Measurements from ENCODE around the gene PKD1. TPM values are rescaled to one million over a fixed set of nuclear protein-coding genes. Genes with fewer than 3 reads are reported as not detected.
A peak's percentile ranks its signal among the peaks of the same experiment; 100 is the strongest.

The PKD1 gene
- total and polyA plus RNA-seq, 3 experiments from 2014 or later = 9.9 to 66.2 (median 58.9) TPM

GRCh38 chr16:2082171-2082982, 53.3 kb downstream of the PKD1 start:
- Mint-ChIP-seq H3K27me3 (no peaks in the 10 kb centered on the region), H3K36me3 (peaks cover 0 to 61% (median 0%) of the 10 kb centered on the region in 3 donors), H3K4me3 (no peak overlapping the region), H3K4me1 (peaks cover 0 to 3% (median 0%) of the 10 kb centered on the region in 3 donors), H3K9me3 (no peaks in the 10 kb centered on the region), H3K27ac (peak overlapping the region in 1 of 8 donors; percentile 42)
- POLR2A ChIA-PET = no interaction called here
- H3K27ac ChIP-seq (ENCODE audit: low read depth, low read length) = no peak overlapping the region
- H3K4me3 ChIP-seq (ENCODE audit: low read length) = no peak overlapping the region
- no peaks in the 10 kb centered on the region for H3K36me3 ChIP-seq (ENCODE audit: insufficient read depth, low read length)
- CTCF ChIA-PET = interaction anchor here (0.8 kb wide), 1 partner anchor 16 kb away, joined by 3 read pairs; no protein-coding TSS in a partner anchor
- H3K4me1 ChIP-seq (ENCODE audit: insufficient read depth, low read length) = no peaks in the 10 kb centered on the region
- H3K9me3 ChIP-seq (ENCODE audit: low read length) = no peaks in the 10 kb centered on the region
- DNase-seq = no peak
- H3K27me3 ChIP-seq (ENCODE audit: insufficient read depth, low read length, poor library complexity, severe bottlenecking) = no peaks in the 10 kb centered on the region

GRCh38 chr16:2081201-2082084, 54.3 kb downstream of the PKD1 start:
- Mint-ChIP-seq H3K9me3 (no peaks in the 10 kb centered on the region), H3K4me3 (no peak overlapping the region), H3K27me3 (peaks cover 0 to 1% of the 10 kb centered on the region in 2 donors), H3K4me1 (peaks cover 0 to 3% (median 0%) of the 10 kb centered on the region in 3 donors), H3K36me3 (peaks cover 0 to 58% (median 0%) of the 10 kb centered on the region in 3 donors), H3K27ac (peak overlapping the region in 1 of 8 donors; percentile 60)
- H3K27me3 ChIP-seq (ENCODE audit: insufficient read depth, low read length, poor library complexity, severe bottlenecking) = no peaks in the 10 kb centered on the region
- no peaks in the 10 kb centered on the region for H3K9me3 ChIP-seq (ENCODE audit: low read length)
- no peak overlapping the region for H3K4me3 ChIP-seq (ENCODE audit: low read length)
- POLR2A ChIA-PET = no interaction called here
- H3K4me1 ChIP-seq (ENCODE audit: insufficient read depth, low read length) = no peaks in the 10 kb centered on the region
- no peak overlapping the region for H3K27ac ChIP-seq (ENCODE audit: low read depth, low read length)
- DNase-seq = no peak
- CTCF ChIA-PET = no interaction called here
- no peaks in the 10 kb centered on the region for H3K36me3 ChIP-seq (ENCODE audit: insufficient read depth, low read length)

DNA sequence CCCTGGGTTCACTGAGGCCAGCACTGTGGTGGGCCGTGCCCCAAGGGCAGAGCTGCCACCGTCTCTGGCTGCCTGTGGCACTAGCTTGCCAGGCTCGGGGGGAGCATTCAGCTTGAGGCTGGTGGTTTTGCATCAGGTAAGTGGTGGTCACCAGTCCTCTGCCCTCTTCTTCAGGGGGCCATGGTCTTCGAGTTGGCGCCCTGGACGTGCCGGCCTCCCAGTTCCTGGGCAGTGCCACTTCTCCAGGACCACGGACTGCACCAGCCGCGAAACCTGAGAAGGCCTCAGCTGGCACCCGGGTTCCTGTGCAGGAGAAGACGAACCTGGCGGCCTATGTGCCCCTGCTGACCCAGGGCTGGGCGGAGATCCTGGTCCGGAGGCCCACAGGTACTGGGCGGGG, 55.7 kb downstream of the PKD1 start:
- no peak for DNase-seq
- Mint-ChIP-seq H3K36me3 (peaks cover 0 to 59% (median 0%) of the 10 kb centered on the region in 3 donors), H3K27ac (no peak overlapping the region), H3K4me3 (no peak overlapping the region), H3K27me3 (peaks cover 0 to 1% of the 10 kb centered on the region in 2 donors), H3K4me1 (peaks cover 0 to 3% (median 0%) of the 10 kb centered on the region in 3 donors), H3K9me3 (no peaks in the 10 kb centered on the region)
- no peaks in the 10 kb centered on the region for H3K36me3 ChIP-seq (ENCODE audit: insufficient read depth, low read length)
- ChIA-PET CTCF (no interaction called here), POLR2A (no interaction called here)
- H3K27me3 ChIP-seq (ENCODE audit: insufficient read depth, low read length, poor library complexity, severe bottlenecking) = no peaks in the 10 kb centered on the region
- no peaks in the 10 kb centered on the region for H3K4me1 ChIP-seq (ENCODE audit: insufficient read depth, low read length)
- no peak overlapping the region for H3K4me3 ChIP-seq (ENCODE audit: low read length)
- H3K27ac ChIP-seq (ENCODE audit: low read depth, low read length) = no peak overlapping the region
- H3K9me3 ChIP-seq (ENCODE audit: low read length) = no peaks in the 10 kb centered on the region

DNA sequence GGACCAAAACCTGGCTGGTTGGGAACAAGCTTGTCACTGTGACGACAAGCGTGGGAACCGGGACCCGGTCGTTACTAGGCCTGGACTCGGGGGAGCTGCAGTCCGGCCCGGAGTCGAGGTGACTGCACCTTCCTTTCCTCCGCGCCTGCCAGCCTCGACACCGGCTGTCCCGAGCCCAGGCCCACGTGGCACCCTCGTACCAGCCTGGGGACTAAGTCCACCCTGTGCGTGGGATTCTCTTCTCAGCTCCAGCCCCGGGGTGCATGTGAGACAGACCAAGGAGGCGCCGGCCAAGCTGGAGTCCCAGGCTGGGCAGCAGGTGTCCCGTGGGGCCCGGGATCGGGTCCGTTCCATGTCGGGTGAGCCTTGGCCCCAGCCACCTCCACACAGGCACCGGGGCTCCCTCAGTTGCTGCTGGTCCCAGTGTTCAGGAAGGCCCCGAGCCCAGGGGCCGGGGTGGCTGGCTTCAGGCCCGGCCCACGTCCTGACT, 56.3 kb downstream of the PKD1 start:
- Histone ChIP-seq H3K4me3 (ENCODE audit: low read length) (no peak overlapping the region), H3K27me3 (ENCODE audit: insufficient read depth, low read length, poor library complexity, severe bottlenecking) (no peaks in the 10 kb centered on the region), H3K9me3 (ENCODE audit: low read length) (no peaks in the 10 kb centered on the region), H3K36me3 (ENCODE audit: insufficient read depth, low read length) (no peaks in the 10 kb centered on the region), H3K4me1 (ENCODE audit: insufficient read depth, low read length) (no peaks in the 10 kb centered on the region), H3K27ac (ENCODE audit: low read depth, low read length) (no peak overlapping the region)
- peaks cover 0 to 3% (median 0%) of the 10 kb centered on the region in 3 donors for H3K4me1 Mint-ChIP-seq
- H3K27ac Mint-ChIP-seq = no peak overlapping the region
- H3K4me3 Mint-ChIP-seq = no peak overlapping the region
- CTCF ChIA-PET = no interaction called here
- no peak for DNase-seq
- no peaks in the 10 kb centered on the region for H3K9me3 Mint-ChIP-seq
- POLR2A ChIA-PET = no interaction called here
- peaks cover 0 to 64% (median 0%) of the 10 kb centered on the region in 3 donors for H3K36me3 Mint-ChIP-seq
- H3K27me3 Mint-ChIP-seq = peaks cover 0 to 1% of the 10 kb centered on the region in 2 donors

DNA sequence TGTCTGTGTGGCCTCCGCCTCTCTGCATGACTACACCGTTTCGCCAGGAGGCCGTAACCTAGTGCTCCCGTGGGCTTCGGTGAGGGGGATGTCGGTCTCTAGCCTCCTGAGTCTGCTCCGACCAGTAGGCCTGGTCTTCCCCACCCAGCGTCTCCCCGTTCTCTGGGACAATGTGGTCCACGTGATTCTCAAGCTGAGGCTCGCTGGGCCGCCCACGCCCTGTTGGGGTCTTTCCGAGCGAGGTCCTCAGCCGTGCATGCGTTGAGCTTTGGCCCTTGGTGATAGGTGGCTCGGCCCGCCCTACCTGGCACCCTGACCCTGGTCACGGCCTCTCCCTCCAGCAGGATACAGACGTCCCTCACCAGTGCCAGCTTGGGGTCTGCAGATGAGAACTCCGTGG, 57.0 kb downstream of the PKD1 start:
- Histone ChIP-seq H3K27ac (ENCODE audit: low read depth, low read length) (no peak overlapping the region), H3K4me1 (ENCODE audit: insufficient read depth, low read length) (no peaks in the 10 kb centered on the region), H3K4me3 (ENCODE audit: low read length) (no peak overlapping the region), H3K9me3 (ENCODE audit: low read length) (no peaks in the 10 kb centered on the region), H3K27me3 (ENCODE audit: insufficient read depth, low read length, poor library complexity, severe bottlenecking) (no peaks in the 10 kb centered on the region), H3K36me3 (ENCODE audit: insufficient read depth, low read length) (no peaks in the 10 kb centered on the region)
- Mint-ChIP-seq H3K4me3 (no peak overlapping the region), H3K36me3 (peaks cover 0 to 67% (median 0%) of the 10 kb centered on the region in 3 donors), H3K27me3 (peaks cover 0 to 1% of the 10 kb centered on the region in 2 donors), H3K27ac (no peak overlapping the region), H3K9me3 (no peaks in the 10 kb centered on the region), H3K4me1 (peaks cover 0 to 3% (median 0%) of the 10 kb centered on the region in 3 donors)
- ChIA-PET CTCF (no interaction called here), POLR2A (no interaction called here)
- DNase-seq = no peak

GRCh38 chr16:2078096-2078495, 57.6 kb downstream of the PKD1 start:
- Mint-ChIP-seq H3K4me3 (no peak overlapping the region), H3K36me3 (peaks cover 0 to 69% (median 0%) of the 10 kb centered on the region in 3 donors), H3K27ac (no peak overlapping the region), H3K9me3 (no peaks in the 10 kb centered on the region), H3K4me1 (peaks cover 0 to 2% (median 0%) of the 10 kb centered on the region in 3 donors), H3K27me3 (peaks cover 0 to 1% of the 10 kb centered on the region in 2 donors)
- DNase-seq = no peak
- no peaks in the 10 kb centered on the region for H3K36me3 ChIP-seq (ENCODE audit: insufficient read depth, low read length)
- no peaks in the 10 kb centered on the region for H3K27me3 ChIP-seq (ENCODE audit: insufficient read depth, low read length, poor library complexity, severe bottlenecking)
- ChIA-PET CTCF (no interaction called here), POLR2A (no interaction called here)
- H3K4me3 ChIP-seq (ENCODE audit: low read length) = no peak overlapping the region
- no peaks in the 10 kb centered on the region for H3K4me1 ChIP-seq (ENCODE audit: insufficient read depth, low read length)
- H3K9me3 ChIP-seq (ENCODE audit: low read length) = no peaks in the 10 kb centered on the region
- H3K27ac ChIP-seq (ENCODE audit: low read depth, low read length) = no peak overlapping the region

DNA sequence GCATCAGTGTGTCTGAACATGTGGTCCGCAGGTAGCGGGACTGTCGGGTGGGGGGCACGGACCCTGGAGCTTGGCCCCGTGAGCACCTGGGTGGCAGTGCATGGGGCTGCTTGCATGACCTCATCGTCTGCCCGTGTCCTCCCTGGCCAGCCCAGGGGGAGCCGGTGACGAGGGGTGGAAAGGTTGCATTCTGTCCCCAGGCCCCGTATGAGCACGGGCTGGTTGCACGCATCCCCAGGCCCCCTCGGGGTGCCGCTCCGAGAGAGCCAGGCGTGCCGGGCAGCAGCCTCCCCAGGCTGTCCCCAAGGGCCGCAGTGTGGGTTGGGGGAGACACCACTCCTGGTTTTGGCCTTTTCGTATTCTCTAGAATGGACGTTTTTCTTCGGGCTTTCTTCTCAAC, 58.0 kb downstream of the PKD1 start:
- POLR2A ChIA-PET = no interaction called here
- Histone ChIP-seq H3K9me3 (ENCODE audit: low read length) (no peaks in the 10 kb centered on the region), H3K27me3 (ENCODE audit: insufficient read depth, low read length, poor library complexity, severe bottlenecking) (no peaks in the 10 kb centered on the region), H3K27ac (ENCODE audit: low read depth, low read length) (no peak overlapping the region), H3K4me3 (ENCODE audit: low read length) (no peak overlapping the region), H3K36me3 (ENCODE audit: insufficient read depth, low read length) (no peaks in the 10 kb centered on the region), H3K4me1 (ENCODE audit: insufficient read depth, low read length) (no peaks in the 10 kb centered on the region)
- Mint-ChIP-seq H3K9me3 (no peaks in the 10 kb centered on the region), H3K4me1 (no peaks in the 10 kb centered on the region), H3K4me3 (no peak overlapping the region), H3K36me3 (peaks cover 0 to 68% (median 0%) of the 10 kb centered on the region in 3 donors), H3K27ac (no peak overlapping the region), H3K27me3 (peaks cover 0 to 1% of the 10 kb centered on the region in 2 donors)
- no peak for DNase-seq
- CTCF ChIA-PET = no interaction called here

GRCh38 chr16:2077016-2077415, 58.7 kb downstream of the PKD1 start:
- Histone ChIP-seq H3K27ac (ENCODE audit: low read depth, low read length) (no peak overlapping the region), H3K36me3 (ENCODE audit: insufficient read depth, low read length) (no peaks in the 10 kb centered on the region), H3K27me3 (ENCODE audit: insufficient read depth, low read length, poor library complexity, severe bottlenecking) (no peaks in the 10 kb centered on the region), H3K4me1 (ENCODE audit: insufficient read depth, low read length) (no peaks in the 10 kb centered on the region), H3K9me3 (ENCODE audit: low read length) (no peaks in the 10 kb centered on the region), H3K4me3 (ENCODE audit: low read length) (no peak overlapping the region)
- H3K36me3 Mint-ChIP-seq = peaks cover 0 to 69% (median 0%) of the 10 kb centered on the region in 3 donors
- ChIA-PET POLR2A (interaction anchor here (0.6 kb wide), 1 partner anchor 30 kb away, joined by 3 read pairs; no protein-coding TSS in a partner anchor), CTCF (no interaction called here)
- DNase-seq = no peak
- no peaks in the 10 kb centered on the region for H3K4me1 Mint-ChIP-seq
- H3K4me3 Mint-ChIP-seq = no peak overlapping the region
- no peak overlapping the region for H3K27ac Mint-ChIP-seq
- peaks cover 0 to 1% of the 10 kb centered on the region in 2 donors for H3K27me3 Mint-ChIP-seq
- H3K9me3 Mint-ChIP-seq = no peaks in the 10 kb centered on the region
